ENCODE data around the gene C6orf52.

Gene C6orf52

GRCh38 chr6:10733151-10733715, 38.8 kb upstream of the C6orf52 start:
- H3K4me3 ChIP-seq (ENCODE audit: control insufficient read depth, low read depth, low read length) = no peak overlapping the region
- TF ChIP-seq CTCF (conservative IDR thresholded peaks at IDR 0.05; ENCODE audit: control insufficient read depth, insufficient read depth, low read depth, low read length) = no peak
- DNase-seq (ENCODE audit: low read depth) = no peak

DNA sequence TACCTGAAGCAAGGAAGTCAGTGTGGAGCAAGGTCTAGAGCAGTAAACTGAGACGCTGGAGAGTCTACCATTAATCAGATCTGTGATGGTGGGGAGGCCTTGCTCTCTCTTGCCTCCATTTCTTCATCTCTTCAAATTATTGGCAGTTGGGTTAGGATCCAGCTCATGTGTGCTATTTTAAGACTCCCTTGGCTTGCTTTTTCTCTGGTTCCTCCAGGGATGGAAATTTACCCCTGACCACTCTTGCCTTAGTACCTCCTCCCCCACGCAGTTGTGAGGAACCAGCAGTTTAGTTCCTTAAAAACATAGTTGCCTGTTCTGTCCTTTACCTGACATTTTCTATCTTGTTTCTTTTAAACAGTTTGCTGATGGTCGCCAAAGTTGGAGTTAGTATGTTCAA, 35.8 kb upstream of the C6orf52 start:
- no peak for TF ChIP-seq CTCF (conservative IDR thresholded peaks at IDR 0.05; ENCODE audit: control insufficient read depth, insufficient read depth, low read depth, low read length)
- no peak overlapping the region for H3K4me3 ChIP-seq (ENCODE audit: control insufficient read depth, low read depth, low read length)
- DNase-seq (ENCODE audit: low read depth) = no peak

- no peak for DNase-seq (ENCODE audit: low read depth)
- TF ChIP-seq CTCF (conservative IDR thresholded peaks at IDR 0.05; ENCODE audit: control insufficient read depth, insufficient read depth, low read depth, low read length) = no peak
- no peak overlapping the region for H3K4me3 ChIP-seq (ENCODE audit: control insufficient read depth, low read depth, low read length)
Observed at GRCh38 chr6:10725716-10726115, 31.3 kb upstream of the C6orf52 start.

DNA sequence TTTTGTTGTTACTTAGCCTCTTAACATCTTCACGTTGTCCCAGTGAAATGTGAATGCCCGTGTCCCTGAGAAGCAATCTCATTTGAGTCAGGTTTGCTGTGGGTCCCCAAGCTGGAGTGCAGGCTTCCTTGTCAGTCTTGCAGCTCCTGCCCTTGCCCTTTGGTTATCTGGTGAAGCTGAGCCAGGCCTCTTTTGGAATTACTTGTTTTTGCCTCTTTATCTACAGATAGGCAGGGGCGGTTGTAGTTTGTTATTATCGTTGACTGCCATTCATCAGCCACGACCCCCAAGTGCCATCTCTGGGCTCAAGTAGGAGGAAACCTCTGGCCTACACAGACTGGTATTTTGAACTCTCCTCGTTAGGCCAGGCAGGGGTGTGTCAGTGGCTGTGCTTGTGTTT, 30.6 kb upstream of the C6orf52 start:
- no peak overlapping the region for H3K4me3 ChIP-seq (ENCODE audit: control insufficient read depth, low read depth, low read length)
- no peak for DNase-seq (ENCODE audit: low read depth)
- TF ChIP-seq CTCF (conservative IDR thresholded peaks at IDR 0.05; ENCODE audit: control insufficient read depth, insufficient read depth, low read depth, low read length) = no peak

DNA sequence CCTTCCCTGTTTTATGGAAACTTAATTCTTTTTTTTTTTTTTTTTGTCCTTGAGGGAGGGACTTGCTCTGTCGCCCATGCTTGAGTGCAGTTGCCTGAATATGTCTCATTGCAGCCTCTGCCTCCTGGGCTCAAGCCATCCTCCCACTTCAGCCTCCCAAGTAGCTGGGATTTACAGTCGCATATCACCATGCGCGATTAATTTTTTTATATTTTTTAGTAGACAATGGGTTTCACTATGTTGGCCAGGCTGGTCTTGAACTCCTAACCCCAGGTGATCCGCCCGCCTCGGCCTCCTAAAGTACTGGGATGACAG, 29.1 kb upstream of the C6orf52 start:
- H3K4me3 ChIP-seq (ENCODE audit: control insufficient read depth, low read depth, low read length) = peak overlapping the region; percentile 86
- no peak for DNase-seq (ENCODE audit: low read depth)
- no peak for TF ChIP-seq CTCF (conservative IDR thresholded peaks at IDR 0.05; ENCODE audit: control insufficient read depth, insufficient read depth, low read depth, low read length)

DNA sequence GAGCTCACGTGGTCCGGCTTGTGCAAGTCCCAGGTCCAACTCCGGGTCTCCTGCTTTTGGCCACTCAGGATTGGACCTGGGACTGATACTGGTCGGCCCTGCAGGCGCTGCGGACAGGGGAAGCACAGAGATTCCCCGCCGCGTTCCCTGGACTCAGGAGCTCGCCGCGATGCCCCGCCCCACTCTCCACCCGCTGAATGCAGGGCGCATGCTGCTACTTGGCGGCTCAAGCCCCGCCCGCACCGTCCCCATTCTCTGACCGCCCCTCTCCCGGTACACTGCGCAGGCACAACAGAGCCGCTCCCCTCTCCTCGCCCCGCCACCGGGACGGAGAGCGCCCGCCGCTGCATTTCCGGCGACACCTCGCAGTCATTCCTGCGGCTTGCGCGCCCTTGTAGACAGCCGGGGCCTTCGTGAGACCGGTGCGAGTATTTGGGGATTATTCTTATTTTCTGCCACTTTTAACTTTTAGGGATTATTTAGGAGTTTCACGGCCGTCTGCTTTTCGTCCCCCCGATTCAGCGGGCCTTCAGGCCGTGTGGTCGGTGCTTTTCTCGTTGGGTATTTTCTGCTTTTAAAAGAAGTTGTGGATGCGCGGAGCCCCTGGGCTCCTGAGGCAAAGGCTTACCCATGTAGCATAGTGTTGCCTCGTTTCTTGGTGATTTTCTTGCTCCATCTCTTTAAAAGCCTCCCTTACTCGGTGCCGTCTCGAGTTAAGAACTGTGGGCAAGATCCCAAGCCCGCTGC, 28.6 kb upstream of the C6orf52 start, which contains the start of gene TMEM14C:
Gene TMEM14C (plus strand): TSS at position 251 of the 747 bp plus-strand sequence. CDS start 1,544 bp downstream, outside the sequence.
- DNase-seq (ENCODE audit: low read depth) = peak; percentile 99
- TF ChIP-seq CTCF (conservative IDR thresholded peaks at IDR 0.05; ENCODE audit: control insufficient read depth, insufficient read depth, low read depth, low read length) = no peak
- peak within 1 kb of the TSS; percentile 86 for H3K4me3 ChIP-seq (ENCODE audit: control insufficient read depth, low read depth, low read length)

Data from fibroblast of mammary gland (primary cell).